Posterior cingulate gyrus (tissue), 11 donors: Measurements from ENCODE around the gene ZBTB7B.
A peak's percentile ranks its signal among the peaks of the same experiment; 100 is the strongest.

Source experiments
- DNase-seq, 10 donors: peaks; one replicate each; pipeline versions ENCODE4 v3.0.0 to v3.0.0-alpha.2; 2020 to 2021; ENCODE audit warnings: mixed read lengths in 3 of 10
- intact Hi-C: fragments of 100-400 bp; cut with DNase I; formaldehyde crosslinking; loops from one replicate; pipeline ENCODE4 v1.15.1; 2023

Gene ZBTB7B

DNA sequence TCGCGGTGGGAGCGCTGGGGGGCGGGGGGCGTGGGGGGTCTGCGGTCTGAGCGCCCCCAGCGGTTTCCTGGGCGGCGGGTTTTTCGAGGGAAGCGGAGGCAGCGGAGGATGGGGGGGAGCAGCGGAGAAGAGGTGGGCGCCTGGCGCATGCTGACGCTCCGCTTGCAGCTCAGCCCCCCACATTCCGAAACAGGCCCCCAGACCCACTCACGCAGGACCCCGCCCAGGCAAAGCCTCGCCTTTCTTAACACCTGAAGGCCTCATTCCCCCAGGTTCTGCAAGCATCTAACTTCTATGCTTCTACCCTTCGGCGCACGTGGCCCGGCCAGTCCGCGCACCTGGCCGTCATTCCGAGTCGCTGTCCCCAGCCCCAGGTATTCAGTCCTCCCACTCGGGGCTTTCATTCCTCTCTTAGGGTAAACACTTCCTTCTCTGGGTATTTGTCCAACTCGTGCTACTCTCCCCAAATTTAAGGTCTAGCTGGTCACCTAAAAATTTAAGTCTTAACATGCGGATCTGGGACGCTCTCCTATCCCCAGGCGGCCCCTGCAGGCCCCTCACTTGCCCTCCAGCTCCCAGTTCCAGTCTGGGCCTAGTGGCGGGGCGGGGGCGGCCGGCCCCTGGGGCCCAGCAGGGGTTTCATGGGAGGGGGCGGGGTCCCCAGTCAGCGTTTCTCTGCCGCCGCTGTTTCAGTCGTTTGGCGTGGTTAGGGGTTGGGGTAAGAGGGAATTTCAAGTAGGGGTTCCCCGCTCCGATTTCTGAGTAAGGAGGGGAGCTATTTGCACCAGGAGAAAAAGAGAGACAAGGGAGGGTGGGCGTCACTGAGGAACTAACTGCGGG lies 2.8 kb upstream of the ZBTB7B start:
- intact Hi-C loops: loop anchor here (5.0 kb wide), 1 partner anchor 37 kb away; the partner anchor contains the start of gene PYGO2
- DNase-seq: peak in 2 of 10 donors; percentile 52 to 75

DNA sequence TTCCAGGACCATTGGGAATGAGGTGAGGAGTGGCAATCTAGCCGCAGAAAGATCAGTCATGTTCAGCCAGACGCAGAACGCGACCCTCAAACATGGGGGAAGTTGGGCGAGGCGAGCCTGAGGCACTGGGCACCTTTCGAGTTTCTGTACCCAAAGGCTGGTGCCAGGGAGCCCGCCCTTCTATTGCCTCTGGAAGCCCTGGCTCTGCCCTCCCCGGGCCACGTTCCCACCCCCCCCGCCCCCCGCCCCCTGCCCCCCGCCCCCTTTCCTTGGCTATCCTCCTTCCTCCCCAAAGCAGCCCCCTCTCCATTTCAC lies 2.2 kb upstream of the ZBTB7B start:
- intact Hi-C loops: no loop called here
- peak in 2 of 10 donors; percentile 46 to 72 for DNase-seq

DNA sequence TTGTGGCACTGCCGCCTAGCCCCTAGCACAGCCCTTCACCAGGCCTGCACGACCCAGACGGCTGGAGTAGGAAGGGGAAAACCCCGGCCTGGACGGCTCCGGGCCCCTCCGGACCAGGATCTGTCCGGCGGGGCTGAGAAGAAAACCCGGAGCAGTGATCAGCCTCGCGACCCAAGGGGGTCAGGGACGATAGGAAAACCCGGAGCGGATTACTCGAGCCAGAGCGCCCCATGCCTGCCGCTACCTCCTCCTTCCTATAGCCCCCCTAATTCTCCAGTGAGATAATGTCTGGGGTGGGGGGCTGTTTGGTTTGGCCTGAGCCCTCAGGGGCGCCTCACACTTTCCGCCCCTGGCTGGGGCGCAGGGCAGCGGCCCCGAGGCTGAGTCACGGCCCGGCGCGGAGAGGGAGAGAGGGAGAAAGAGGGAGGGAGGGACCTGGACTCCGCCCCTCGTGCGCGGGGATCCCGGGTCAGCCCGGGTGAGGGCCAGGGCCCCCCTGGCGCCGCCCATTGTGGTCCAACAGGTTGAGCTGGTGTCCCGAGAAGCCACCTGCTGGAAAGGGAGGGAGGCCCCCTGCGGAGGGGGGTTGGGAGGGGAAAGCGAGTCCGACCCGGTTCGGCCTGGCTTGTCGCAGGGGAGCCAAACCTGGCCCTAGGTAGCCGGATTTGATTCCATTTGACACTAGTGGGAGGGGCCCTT lies 1.7 kb upstream of the ZBTB7B start:
- intact Hi-C loops: no loop called here
- peak; percentile 76 to 96 (median 80) for DNase-seq

DNA sequence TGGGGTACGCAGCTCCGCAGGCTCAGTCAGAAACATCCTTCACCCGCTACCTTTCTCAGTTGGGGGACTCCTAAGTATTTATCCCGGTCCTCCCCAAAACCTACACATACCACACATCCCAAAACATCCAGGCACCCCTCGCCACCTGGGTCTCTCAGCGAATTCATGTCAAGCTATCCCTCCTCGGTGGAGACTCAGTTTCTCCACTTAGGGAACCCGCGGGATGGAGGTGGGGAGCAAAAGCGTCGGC lies 1.3 kb upstream of the ZBTB7B start:
- DNase-seq: no peak
- intact Hi-C loops: no loop called here

GRCh38 chr1:155001675-155002463 lies 733 bp upstream of the ZBTB7B start:
- intact Hi-C loops: no loop called here
- peak; percentile 100 for DNase-seq

DNA sequence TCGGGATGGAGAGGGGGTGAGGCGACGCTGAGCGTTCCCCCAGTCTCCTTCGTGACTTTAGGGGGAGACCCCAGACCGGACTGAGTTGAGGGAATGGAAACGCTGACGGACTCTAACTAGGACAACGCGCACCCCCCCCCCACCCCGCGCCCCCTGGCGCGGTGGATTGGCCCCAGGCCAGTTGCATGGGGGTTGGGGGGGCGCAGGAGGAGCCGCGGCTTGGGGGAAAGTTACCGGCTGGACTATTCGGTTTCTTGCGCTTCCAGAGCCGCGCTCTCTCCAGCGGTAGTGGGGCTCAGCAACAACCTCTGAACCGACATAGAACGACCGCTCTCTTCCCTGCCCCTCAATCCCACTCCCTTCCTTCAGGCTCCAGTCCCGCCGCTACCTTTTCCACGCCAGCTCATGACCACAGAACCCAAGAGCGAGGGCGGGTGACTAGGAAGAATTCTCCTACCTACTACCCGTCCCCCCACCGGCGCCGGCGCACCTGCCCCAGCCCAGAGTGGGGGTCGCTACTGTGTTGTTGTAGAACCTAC lies 694 bp downstream of the ZBTB7B start:
- intact Hi-C loops: no loop called here
- peak in 2 of 10 donors; percentile 17 to 51 for DNase-seq

GRCh38 chr1:155003766-155004351 lies 1.3 kb downstream of the ZBTB7B start:
- intact Hi-C loops: no loop called here
- peak in 8 of 10 donors; percentile 30 to 92 (median 61) for DNase-seq

- intact Hi-C loops: loop anchor here (5.0 kb wide), 1 partner anchor 38 kb away; no protein-coding TSS in a partner anchor
- DNase-seq: peak in 1 of 10 donors; percentile 89
Measured at GRCh38 chr1:155004352-155005075, 1.9 kb downstream of the ZBTB7B start.

- peak in 8 of 10 donors; percentile 50 to 95 (median 71) for DNase-seq
- intact Hi-C loops: loop anchor here (5.0 kb wide), 1 partner anchor 37 kb away; no protein-coding TSS in a partner anchor
Measured at GRCh38 chr1:155005076-155006011, 2.7 kb downstream of the ZBTB7B start.

DNA sequence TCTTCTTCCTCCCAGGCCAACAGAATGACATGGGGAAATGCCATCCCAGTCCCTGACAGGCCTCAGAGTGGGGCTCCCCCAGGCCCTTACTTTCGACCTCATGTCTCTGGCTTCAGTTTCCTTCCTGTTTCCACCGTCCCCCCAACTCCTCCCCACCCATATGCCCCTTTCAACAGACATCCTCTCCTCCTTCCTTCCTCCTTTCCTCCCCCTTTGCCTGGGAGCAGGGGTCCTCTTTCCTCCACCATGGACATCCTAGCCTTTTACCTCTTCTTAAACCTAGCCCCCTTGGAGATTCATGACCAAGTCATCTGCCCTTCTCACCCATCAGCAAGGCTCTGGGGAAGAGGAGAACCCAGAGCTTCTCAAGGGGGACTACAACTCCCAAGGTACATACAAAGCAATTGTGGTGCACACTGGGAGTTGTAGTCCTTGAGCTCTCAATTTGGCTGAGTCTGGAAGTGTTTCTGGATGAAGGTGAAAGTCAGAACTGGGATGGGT lies 4.0 kb downstream of the ZBTB7B start:
- peak in 2 of 10 donors; percentile 37 to 75 for DNase-seq
- intact Hi-C loops: loop anchor here (5.0 kb wide), 1 partner anchor 36 kb away; no protein-coding TSS in a partner anchor

- intact Hi-C loops: loop anchor here (5.0 kb wide), 1 partner anchor 35 kb away; no protein-coding TSS in a partner anchor
- peak in 5 of 10 donors; percentile 49 to 91 (median 60) for DNase-seq
Measured at GRCh38 chr1:155007251-155007828, 4.7 kb downstream of the ZBTB7B start.

- peak in 1 of 10 donors; percentile 84 for DNase-seq
- intact Hi-C loops: loop anchor here (5.0 kb wide), 1 partner anchor 34 kb away; no protein-coding TSS in a partner anchor
Measured at GRCh38 chr1:155008015-155008941, 5.7 kb downstream of the ZBTB7B start.

DNA sequence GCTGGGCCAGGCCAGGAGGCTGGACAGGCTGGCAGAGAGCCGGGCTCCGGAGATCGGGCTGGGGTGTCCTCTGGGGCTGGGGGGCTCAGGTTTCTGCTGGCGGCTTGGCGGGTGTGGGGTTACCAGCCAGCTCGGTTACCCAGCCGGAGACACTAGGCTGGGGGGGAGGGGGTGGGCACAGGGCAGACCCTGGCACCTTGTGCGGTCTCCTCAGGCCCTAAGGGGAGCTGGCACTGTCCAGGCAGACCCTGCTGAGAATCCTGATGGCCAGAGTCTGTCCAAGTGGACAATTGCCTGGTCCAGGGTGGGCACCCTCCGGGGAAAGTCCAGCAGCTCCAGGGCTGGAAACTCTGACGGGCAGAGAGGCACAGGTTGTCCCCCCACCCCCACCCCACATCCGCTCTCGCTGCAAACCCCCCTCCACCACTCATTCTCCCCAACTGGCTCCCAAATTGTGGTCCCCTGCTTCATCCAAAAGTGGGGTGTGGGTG lies 6.7 kb downstream of the ZBTB7B start:
- intact Hi-C loops: loop anchor here (5.0 kb wide), 1 partner anchor 33 kb away; no protein-coding TSS in a partner anchor
- DNase-seq: no peak

GRCh38 chr1:155009742-155010141 lies 7.1 kb downstream of the ZBTB7B start:
- intact Hi-C loops: loop anchor here (5.0 kb wide), 1 partner anchor 33 kb away; no protein-coding TSS in a partner anchor
- DNase-seq: no peak

- no peak for DNase-seq
- intact Hi-C loops: no loop called here
Measured at GRCh38 chr1:155010211-155010918, 7.8 kb downstream of the ZBTB7B start.

DNA sequence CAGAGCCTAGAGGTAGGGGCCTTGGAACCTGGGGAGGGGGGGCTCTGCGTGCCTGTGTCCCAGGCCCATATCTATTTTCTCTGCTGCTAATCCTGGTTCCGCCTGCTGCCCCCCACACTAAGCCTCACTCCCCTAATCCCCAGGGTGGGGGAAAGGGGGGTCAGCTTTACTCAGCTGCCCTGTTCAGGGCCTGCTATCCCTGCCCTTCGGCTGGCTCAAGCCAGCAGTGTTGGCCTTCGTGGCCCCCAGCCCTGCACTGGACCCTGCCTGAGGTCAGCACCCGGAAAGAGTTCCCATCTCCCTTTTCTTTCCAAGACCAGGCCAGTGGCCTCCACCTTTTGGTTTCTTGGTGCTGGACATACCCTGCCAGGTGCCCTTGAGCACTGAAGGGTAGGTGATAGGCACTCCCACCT lies 8.4 kb downstream of the ZBTB7B start:
- intact Hi-C loops: no loop called here
- no peak for DNase-seq
